Activated CD8-positive, alpha-beta T cell treated with anti-CD3 and anti-CD28 coated beads for 36 hours (primary cell): Measurements from ENCODE around the gene MAPK4. TPM values are rescaled to one million over a fixed set of nuclear protein-coding genes. Genes with fewer than 3 reads are reported as not detected.

Experiments
- ATAC-seq: fragments of 200-7000 bp; cut with Tn5 transposase; one replicate; pipeline ENCODE4 v1.10.0; 2021; ENCODE audit warnings: mild to moderate bottlenecking, moderate library complexity
- CTCF ChIA-PET: fragments of 350-600 bp; sonication (Branson Sonifier 250); formaldehyde crosslinking; loops from one replicate; lab custom pipeline; 2021; ENCODE audit warnings: antibody characterized with exemption; lab: Charles Lee
- POLR2A ChIA-PET: fragments of 350-600 bp; sonication (Branson Sonifier 250); formaldehyde crosslinking; loops from one replicate; lab custom pipeline; 2021; ENCODE audit warnings: antibody characterized with exemption; lab: Charles Lee
- DNase-seq: peaks from one replicate; pipeline ENCODE4 v3.0.0-alpha.2; 2020
- H3K27ac Mint-ChIP-seq: one replicate; pipeline ENCODE4 v1.8.0; 2021; ENCODE audit warnings: mild to moderate bottlenecking, mixed read lengths
- H3K27me3 Mint-ChIP-seq: one replicate; pipeline ENCODE4 v1.8.0; 2021; ENCODE audit warnings: mixed read lengths
- H3K36me3 Mint-ChIP-seq: one replicate; pipeline ENCODE4 v1.8.0; 2021; ENCODE audit warnings: low read depth, mixed read lengths
- H3K4me1 Mint-ChIP-seq: one replicate; pipeline ENCODE4 v1.8.0; 2021; ENCODE audit warnings: low read depth, mixed read lengths
- H3K4me3 Mint-ChIP-seq: one replicate; pipeline ENCODE4 v1.8.0; 2021; ENCODE audit warnings: mild to moderate bottlenecking, moderate library complexity, mixed read lengths
- H3K9me3 Mint-ChIP-seq: one replicate; pipeline ENCODE4 v1.8.0; 2021; ENCODE audit warnings: mixed read lengths
- intact Hi-C: fragments of 100-400 bp; cut with micrococcal nuclease; formaldehyde crosslinking; loops from one replicate; pipeline ENCODE4 v1.10.0; 2022
- total RNA-seq, 2 experiments: library from RNA; stranded (reverse); gene quantifications; one replicate each; pipeline ENCODE4 v1.2.3, GENCODE V29; 2021
- TF ChIP-seq, protein P1 (sequence below): fragments of 200-600 bp; IDR thresholded peaks from one replicate; pipeline ENCODE4 v1.8.0; 2022; ENCODE audit warnings: antibody characterized with exemption, mild to moderate bottlenecking

Gene MAPK4
- total RNA-seq, 2 experiments from 2014 or later: not detected

DNA sequence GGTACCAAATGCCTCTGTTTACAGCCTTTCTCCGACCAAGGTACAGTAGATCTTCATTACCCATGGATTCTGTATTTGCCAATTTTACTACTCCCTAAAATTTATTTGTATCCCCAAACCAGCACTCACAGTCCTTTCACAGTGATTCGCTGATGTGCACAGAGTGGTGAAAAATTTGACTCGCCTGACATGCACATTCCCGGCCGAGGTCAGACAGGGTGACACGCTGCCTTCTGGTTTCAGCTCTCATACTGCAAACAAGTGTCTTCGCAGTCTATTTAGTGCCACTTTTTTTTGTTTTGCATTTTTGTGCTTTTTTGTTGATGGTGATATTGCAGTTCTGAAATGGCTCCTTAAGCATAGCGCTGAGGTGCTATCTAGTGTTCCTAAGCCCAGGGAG lies 71.0 kb downstream of the MAPK4 start:
- DNase-seq (no peak), ATAC-seq (no peak)
- no peak overlapping the region for H3K27ac Mint-ChIP-seq
- no peaks in the 10 kb centered on the region for H3K36me3 Mint-ChIP-seq
- intact Hi-C loops: loop anchor here (5.0 kb wide), 1 partner anchor 51 kb away; no protein-coding TSS in a partner anchor
- TF ChIP-seq, protein P1, sequence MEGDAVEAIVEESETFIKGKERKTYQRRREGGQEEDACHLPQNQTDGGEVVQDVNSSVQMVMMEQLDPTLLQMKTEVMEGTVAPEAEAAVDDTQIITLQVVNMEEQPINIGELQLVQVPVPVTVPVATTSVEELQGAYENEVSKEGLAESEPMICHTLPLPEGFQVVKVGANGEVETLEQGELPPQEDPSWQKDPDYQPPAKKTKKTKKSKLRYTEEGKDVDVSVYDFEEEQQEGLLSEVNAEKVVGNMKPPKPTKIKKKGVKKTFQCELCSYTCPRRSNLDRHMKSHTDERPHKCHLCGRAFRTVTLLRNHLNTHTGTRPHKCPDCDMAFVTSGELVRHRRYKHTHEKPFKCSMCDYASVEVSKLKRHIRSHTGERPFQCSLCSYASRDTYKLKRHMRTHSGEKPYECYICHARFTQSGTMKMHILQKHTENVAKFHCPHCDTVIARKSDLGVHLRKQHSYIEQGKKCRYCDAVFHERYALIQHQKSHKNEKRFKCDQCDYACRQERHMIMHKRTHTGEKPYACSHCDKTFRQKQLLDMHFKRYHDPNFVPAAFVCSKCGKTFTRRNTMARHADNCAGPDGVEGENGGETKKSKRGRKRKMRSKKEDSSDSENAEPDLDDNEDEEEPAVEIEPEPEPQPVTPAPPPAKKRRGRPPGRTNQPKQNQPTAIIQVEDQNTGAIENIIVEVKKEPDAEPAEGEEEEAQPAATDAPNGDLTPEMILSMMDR: no peak
- peaks cover 5% of the 10 kb centered on the region for H3K27me3 Mint-ChIP-seq
- POLR2A ChIA-PET: no interaction called here
- CTCF ChIA-PET: no interaction called here
- no peaks in the 10 kb centered on the region for H3K9me3 Mint-ChIP-seq
- H3K4me1 Mint-ChIP-seq: no peaks in the 10 kb centered on the region
- H3K4me3 Mint-ChIP-seq: no peak overlapping the region

DNA sequence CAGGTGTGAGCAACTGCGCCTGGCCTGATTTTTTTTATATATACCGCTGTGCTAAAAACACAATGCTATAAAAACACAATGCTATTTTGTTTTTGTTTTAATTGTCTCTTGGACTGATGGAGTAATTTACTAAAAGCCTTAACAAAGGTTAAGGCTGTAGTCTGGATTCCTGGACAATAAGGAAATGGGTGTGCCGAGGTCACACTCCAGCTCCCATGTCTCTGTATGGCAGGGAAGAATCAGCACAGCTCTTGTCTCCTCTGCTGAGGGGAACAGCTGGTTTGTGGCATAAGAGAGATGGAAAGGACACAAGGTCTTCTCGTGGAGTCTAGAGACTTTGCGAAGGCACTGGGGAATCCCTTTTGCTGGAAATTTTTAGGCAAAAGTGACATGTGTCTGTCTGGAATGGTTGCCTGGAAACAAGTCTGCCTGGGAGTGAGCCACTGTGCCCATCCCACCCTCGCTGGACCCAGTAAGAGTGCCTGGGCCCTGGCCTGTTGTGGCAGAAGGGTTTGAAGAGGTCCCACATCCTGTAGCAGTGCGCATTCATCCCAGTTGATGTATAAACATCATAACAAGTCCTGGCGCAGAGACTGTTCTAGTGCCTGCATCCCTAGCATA lies 73.1 kb downstream of the MAPK4 start:
- DNase-seq: no peak
- H3K27me3 Mint-ChIP-seq: peaks cover 5% of the 10 kb centered on the region
- ChIA-PET CTCF (no interaction called here), POLR2A (no interaction called here)
- H3K9me3 Mint-ChIP-seq: no peaks in the 10 kb centered on the region
- intact Hi-C loops: loop anchor here (5.0 kb wide), 1 partner anchor 49 kb away; no protein-coding TSS in a partner anchor
- ATAC-seq: no peak
- H3K4me1 Mint-ChIP-seq: no peaks in the 10 kb centered on the region
- H3K4me3 Mint-ChIP-seq: no peak overlapping the region
- TF ChIP-seq, protein P1: no peak
- H3K27ac Mint-ChIP-seq: no peak overlapping the region
- H3K36me3 Mint-ChIP-seq: no peaks in the 10 kb centered on the region

DNA sequence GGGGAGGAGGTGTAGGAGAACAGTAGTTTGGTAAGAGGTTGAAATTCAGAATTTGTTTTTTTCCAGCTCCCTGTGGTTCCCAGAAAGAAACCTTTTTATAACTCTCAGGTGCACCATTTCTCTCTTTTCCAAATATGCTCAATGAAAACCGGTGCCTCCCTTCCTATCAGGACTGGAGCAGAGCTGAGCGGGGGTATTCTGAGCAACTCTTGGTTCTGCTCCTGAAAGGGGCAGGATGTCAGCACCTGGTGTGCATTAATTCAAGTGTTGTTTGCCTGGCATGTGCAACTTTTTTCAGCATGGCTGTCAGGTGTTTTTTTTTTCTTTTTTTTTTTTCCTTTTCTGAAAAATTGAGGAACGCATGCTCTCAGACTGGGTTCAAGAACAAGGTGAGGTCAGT lies 74.1 kb downstream of the MAPK4 start:
- TF ChIP-seq, protein P1: no peak
- Mint-ChIP-seq H3K36me3 (no peaks in the 10 kb centered on the region), H3K9me3 (no peaks in the 10 kb centered on the region), H3K27me3 (peaks cover 5% of the 10 kb centered on the region), H3K4me1 (no peaks in the 10 kb centered on the region), H3K27ac (no peak overlapping the region), H3K4me3 (no peak overlapping the region)
- intact Hi-C loops: loop anchor here (5.0 kb wide), 1 partner anchor 48 kb away; no protein-coding TSS in a partner anchor
- no peak for ATAC-seq
- ChIA-PET CTCF (no interaction called here), POLR2A (no interaction called here)
- no peak for DNase-seq

DNA sequence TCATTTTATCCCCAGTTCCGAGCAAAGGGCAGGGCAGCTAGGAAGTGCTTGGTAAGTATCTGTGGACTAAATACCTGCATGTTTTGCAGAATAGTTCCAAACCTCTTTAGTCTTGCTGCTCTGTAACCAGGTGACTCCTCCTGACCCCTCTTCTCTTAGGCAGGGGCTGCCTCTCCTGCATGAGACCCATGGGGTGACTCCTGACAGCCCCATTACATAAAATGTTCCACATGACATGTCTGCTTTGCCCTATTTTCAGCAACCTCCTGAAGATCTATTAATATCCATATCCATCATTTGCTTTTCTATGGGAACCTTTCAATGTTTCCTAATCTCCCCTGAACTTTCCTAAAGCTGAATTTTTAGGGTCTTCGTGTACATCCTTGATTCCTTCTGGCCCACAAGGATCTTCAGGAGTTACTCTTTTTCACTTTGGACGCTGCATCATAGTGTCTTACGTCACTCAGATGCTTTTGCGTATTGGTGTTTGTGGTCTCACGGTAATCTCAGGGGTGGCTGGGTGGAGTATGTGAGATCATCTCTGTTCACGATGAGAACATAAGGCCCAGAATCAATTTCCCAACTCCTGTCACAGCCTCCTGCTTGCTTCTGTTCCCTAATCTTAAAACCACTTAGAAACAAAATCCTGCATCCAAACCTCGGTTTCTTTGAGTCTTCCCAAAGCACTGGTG lies 76.6 kb downstream of the MAPK4 start:
- no peak overlapping the region for H3K4me3 Mint-ChIP-seq
- H3K27me3 Mint-ChIP-seq: peaks cover 5% of the 10 kb centered on the region
- TF ChIP-seq, protein P1: no peak
- DNase-seq (no peak), ATAC-seq (no peak)
- CTCF ChIA-PET: no interaction called here
- intact Hi-C loops: no loop called here
- H3K4me1 Mint-ChIP-seq: no peaks in the 10 kb centered on the region
- H3K9me3 Mint-ChIP-seq: no peaks in the 10 kb centered on the region
- POLR2A ChIA-PET: no interaction called here
- H3K27ac Mint-ChIP-seq: no peak overlapping the region
- no peaks in the 10 kb centered on the region for H3K36me3 Mint-ChIP-seq
